Measurements from ENCODE around the gene TM7SF3. TPM values are rescaled to one million over a fixed set of nuclear protein-coding genes. Genes with fewer than 3 reads are reported as not detected.
"Not testable (repeated sequence)": the region's sequence is repeated elsewhere in the genome, so short reads cannot be mapped to it uniquely, and the experiment has no call there.

The TM7SF3 gene
- total RNA-seq, 4 donors from 2014 or later: 67.2 to 142 (median 124) TPM

GRCh38 chr12:26961803-26962202, 52.4 kb downstream of the TM7SF3 start:
- H3K4me3 ChIP-seq: no peak overlapping the region
- no peak for DNase-seq (ENCODE audit: low spot score in 2 of 2)
- H3K27me3 ChIP-seq: no peaks in the 10 kb centered on the region
- H3K36me3 ChIP-seq: peaks cover 48% of the 10 kb centered on the region
- no peaks in the 10 kb centered on the region for H3K9me3 ChIP-seq
- TF ChIP-seq POLR2A (IDR thresholded peaks at IDR 0.05): no peak
- no peak for TF ChIP-seq EP300 (IDR thresholded peaks at IDR 0.05)
- no peak for TF ChIP-seq CTCF (IDR thresholded peaks at IDR 0.05)
- no peak for TF ChIP-seq POLR2AphosphoS5 (IDR thresholded peaks at IDR 0.05)
- WGBS: 90% methylated on average over 1 of the region's 1 CpG
- no peak overlapping the region for H3K27ac ChIP-seq
- no peaks in the 10 kb centered on the region for H3K4me1 ChIP-seq

- not testable (repeated sequence) for H3K9me3 ChIP-seq; H3K27ac ChIP-seq; H3K27me3 ChIP-seq; H3K4me3 ChIP-seq; DNase-seq (ENCODE audit: low spot score in 2 of 2); H3K4me1 ChIP-seq
- H3K36me3 ChIP-seq: peaks cover 49% of the 10 kb centered on the region
- 91% methylated on average over 7 of the region's 7 CpGs for WGBS
These were observed 52.8 kb downstream of the TM7SF3 start for GRCh38 chr12:26961391-26961790.

GRCh38 chr12:26954027-26954426, 60.2 kb downstream of the TM7SF3 start:
- H3K4me3 ChIP-seq: no peak overlapping the region
- WGBS: 80% methylated on average over 4 of the region's 4 CpGs
- TF ChIP-seq EP300 (IDR thresholded peaks at IDR 0.05): no peak
- TF ChIP-seq CTCF (IDR thresholded peaks at IDR 0.05): no peak
- TF ChIP-seq POLR2A (IDR thresholded peaks at IDR 0.05): no peak
- H3K4me1 ChIP-seq: peaks cover 6% of the 10 kb centered on the region
- no peaks in the 10 kb centered on the region for H3K9me3 ChIP-seq
- no peak overlapping the region for H3K27ac ChIP-seq
- H3K36me3 ChIP-seq: peaks cover 22% of the 10 kb centered on the region
- no peak for DNase-seq (ENCODE audit: low spot score in 2 of 2)
- no peaks in the 10 kb centered on the region for H3K27me3 ChIP-seq

GRCh38 chr12:26953447-26953846, 60.7 kb downstream of the TM7SF3 start:
- H3K4me3 ChIP-seq: no peak overlapping the region
- no peaks in the 10 kb centered on the region for H3K27me3 ChIP-seq
- no peak overlapping the region for H3K27ac ChIP-seq
- TF ChIP-seq CTCF (IDR thresholded peaks at IDR 0.05): no peak
- no peak for TF ChIP-seq POLR2A (IDR thresholded peaks at IDR 0.05)
- no peak for TF ChIP-seq EP300 (IDR thresholded peaks at IDR 0.05)
- WGBS: 84% methylated on average over 1 of the region's 1 CpG
- peaks cover 6% of the 10 kb centered on the region for H3K4me1 ChIP-seq
- no peaks in the 10 kb centered on the region for H3K9me3 ChIP-seq
- peaks cover 22% of the 10 kb centered on the region for H3K36me3 ChIP-seq
- DNase-seq (ENCODE audit: low spot score in 2 of 2): no peak

- H3K27me3 ChIP-seq: no peaks in the 10 kb centered on the region
- H3K4me1 ChIP-seq: no peaks in the 10 kb centered on the region
- no peaks in the 10 kb centered on the region for H3K36me3 ChIP-seq
- no peak for DNase-seq (ENCODE audit: low spot score in 2 of 2)
- H3K27ac ChIP-seq: no peak overlapping the region
- no peak overlapping the region for H3K4me3 ChIP-seq
- TF ChIP-seq POLR2AphosphoS5 (IDR thresholded peaks at IDR 0.05) (no peak), POLR2A (IDR thresholded peaks at IDR 0.05) (no peak), CTCF (IDR thresholded peaks at IDR 0.05) (no peak), EP300 (IDR thresholded peaks at IDR 0.05) (no peak)
- 88% methylated on average over 1 of the region's 1 CpG for WGBS
- no peaks in the 10 kb centered on the region for H3K9me3 ChIP-seq
These were observed 65.9 kb downstream of the TM7SF3 start for GRCh38 chr12:26948309-26948708.

- Histone ChIP-seq H3K4me3 (no peak overlapping the region), H3K27me3 (no peaks in the 10 kb centered on the region), H3K9me3 (no peaks in the 10 kb centered on the region), H3K4me1 (peaks cover 44% of the 10 kb centered on the region), H3K36me3 (no peaks in the 10 kb centered on the region), H3K27ac (no peak overlapping the region)
- DNase-seq (ENCODE audit: low spot score in 2 of 2): no peak
- 27% methylated on average over 1 of the region's 1 CpG for WGBS
- TF ChIP-seq POLR2A (IDR thresholded peaks at IDR 0.05): no peak
- TF ChIP-seq CTCF (IDR thresholded peaks at IDR 0.05): no peak
- TF ChIP-seq POLR2AphosphoS5 (IDR thresholded peaks at IDR 0.05): no peak
- no peak for TF ChIP-seq EP300 (IDR thresholded peaks at IDR 0.05)
These were observed 73.0 kb downstream of the TM7SF3 start for GRCh38 chr12:26941215-26941594.
